Endothelial cell of umbilical vein (primary cell): ENCODE data around the gene TARBP2. TPM values are rescaled to one million over a fixed set of nuclear protein-coding genes. Genes with fewer than 3 reads are reported as not detected.
A peak's percentile ranks its signal among the peaks of the same experiment; 100 is the strongest.
"Not testable (repeated sequence)": the region's sequence is repeated elsewhere in the genome, so short reads cannot be mapped to it uniquely, and the experiment has no call there.

ENCODE experiments used
- BruUV-seq: library from RNA; stranded (reverse); fragments of 400-500 nt; replicated peaks from 2 replicates; lab custom pipeline; 2021; lab: Mats Ljungman, UMichigan
- CTCF ChIA-PET: fragments of 300-600, 350-600 bp; sonication (Branson Sonifier 250); formaldehyde crosslinking; loops from one replicate; lab custom pipeline; 2021; ENCODE audit warnings: antibody characterized with exemption, inconsistent platforms; lab: Charles Lee
- POLR2A ChIA-PET: fragments of 300-600, 350-600 bp; sonication (Branson Sonifier 250); formaldehyde crosslinking; loops from one replicate; lab custom pipeline; 2021; ENCODE audit warnings: antibody characterized with exemption, inconsistent platforms; lab: Charles Lee
- DNase-seq: peaks from one replicate; pipeline ENCODE4 v3.0.0-alpha.2; 2011; ENCODE audit warnings: low read depth, low spot score
- FAIRE-seq: peaks from 2 replicates; lab custom pipeline; 2011; peaks lifted over from hg19 to GRCh38; lab: Jason Lieb, UNC
- H2AFZ ChIP-seq: 2 replicates; pipeline ENCODE4 v1.6.0; 2012; ENCODE audit warnings: low read depth, low read length, control low read depth, inconsistent platforms
- H3K27ac ChIP-seq: 2 replicates; pipeline ENCODE4 v1.5.1; 2011; ENCODE audit warnings: low read depth, mild to moderate bottlenecking, control low read depth, low read length, moderate library complexity; ENCODE audit not compliant: insufficient read depth
- H3K27me3 ChIP-seq, 2 experiments: 2 replicates each; pipeline versions ENCODE4 v1.6.0 to v1.6.1; 2011; ENCODE audit warnings: low read length in 2 of 2, mixed read lengths in 1 of 2; ENCODE audit not compliant: control insufficient read depth in 2 of 2, insufficient read depth in 2 of 2
- H3K36me3 ChIP-seq, 2 experiments: 2 replicates in 1 of 2; 3 replicates in 1 of 2; pipeline ENCODE4 v1.5.1; 2011; ENCODE audit warnings: low read length in 2 of 2, mild to moderate bottlenecking in 1 of 2, moderate library complexity in 1 of 2; ENCODE audit not compliant: control insufficient read depth in 2 of 2, insufficient read depth in 2 of 2; ENCODE audit errors: extremely low read depth in 1 of 2
- H3K4me1 ChIP-seq: 3 replicates; pipeline ENCODE4 v1.5.1; 2011; ENCODE audit warnings: mild to moderate bottlenecking, low read length; ENCODE audit not compliant: control insufficient read depth, insufficient read depth; ENCODE audit errors: extremely low read depth
- H3K4me2 ChIP-seq: 2 replicates; pipeline ENCODE4 v1.6.1; 2011; ENCODE audit warnings: low read length, control low read depth, mixed read lengths; ENCODE audit not compliant: insufficient read depth
- H3K4me3 ChIP-seq, 3 experiments: fragments of 200-600 bp in 1 of 3; sonication (generic), shearing (Covaris generic) in 1 of 3; replicated peaks in 1 of 3; 2 replicates each; pipeline ENCODE4 v1.5.1; 2011 to 2016; ENCODE audit warnings: control low read depth in 3 of 3, low read length in 3 of 3, mild to moderate bottlenecking in 2 of 3, inconsistent platforms in 1 of 3, low read depth in 1 of 3, moderate library complexity in 1 of 3; ENCODE audit not compliant: insufficient read depth in 1 of 3
- H3K79me2 ChIP-seq: 2 replicates; pipeline ENCODE4 v1.6.0; 2012; ENCODE audit warnings: low read length, inconsistent platforms; ENCODE audit not compliant: control insufficient read depth, insufficient read depth
- H3K9ac ChIP-seq: replicated peaks from 2 replicates; pipeline ENCODE3; 2011; ENCODE audit warnings: low read length, control low read depth; ENCODE audit not compliant: insufficient read depth; ENCODE audit errors: extremely low read depth
- H3K9me1 ChIP-seq: replicated peaks from 3 replicates; pipeline ENCODE4 v1.6.0; 2011; ENCODE audit warnings: mild to moderate bottlenecking, low read length; ENCODE audit not compliant: control insufficient read depth, insufficient read depth; ENCODE audit errors: extremely low read depth
- H3K9me3 ChIP-seq: replicated peaks from 2 replicates; pipeline ENCODE4 v1.5.1; 2012; ENCODE audit warnings: low read length, inconsistent platforms; ENCODE audit not compliant: control insufficient read depth, insufficient read depth
- H4K20me1 ChIP-seq: replicated peaks from 2 replicates; pipeline ENCODE3; 2011; ENCODE audit warnings: mild to moderate bottlenecking, low read length; ENCODE audit not compliant: control insufficient read depth, insufficient read depth; ENCODE audit errors: extremely low read depth
- GATA2 ChIP-seq: IDR thresholded peaks from 2 replicates; pipeline ENCODE4 v1.7.0; 2011; ENCODE audit warnings: low read depth, mild to moderate bottlenecking, moderate library complexity, mixed read lengths, low read length; ENCODE audit not compliant: insufficient read length, insufficient read depth
- dilution Hi-C: fragments of 300-500 bp; cut with MboI; formaldehyde crosslinking; loops from one replicate; pipeline ENCODE4 v1.15.0; 2019; ENCODE audit warnings: low sequenced_read_pairs; ENCODE audit not compliant: extremely low pct_ligation_motif_present
- intact Hi-C: fragments of 100-400 bp; cut with micrococcal nuclease; formaldehyde crosslinking; loops from one replicate; pipeline ENCODE4 v1.10.0; 2022
- polyA plus RNA-seq, 4 experiments: library from polyadenylated mRNA; depleted of rRNA in 3 of 4; stranded (reverse) in 3 of 4; unstranded in 1 of 4; fragments of >200 nt; gene quantifications; 2 replicates each; pipeline versions ENCODE4 v1.2.1 to v1.2.3, GENCODE V29; 2011 to 2012; ENCODE audit warnings: missing spikeins in 1 of 4
- total RNA-seq: library from RNA; stranded (reverse); gene quantifications from 2 replicates; pipeline ENCODE4 v1.2.3, GENCODE V29; 2021
- TF ChIP-seq, protein P1 (sequence below), 2 donors: IDR thresholded peaks; 1 replicate in 1 of 2; 2 replicates in 1 of 2; pipeline ENCODE4 v1.5.1; 2011; ENCODE audit warnings: low read length in 2 of 2, mild to moderate bottlenecking in 2 of 2, moderate library complexity in 2 of 2, control low read depth in 1 of 2, inconsistent platforms in 1 of 2, low read depth in 1 of 2; ENCODE audit not compliant: insufficient read depth in 1 of 2; ENCODE audit errors: extremely low read depth in 1 of 2

The TARBP2 gene
- total and polyA plus RNA-seq, 2 donors (not counting 3 experiments of a cell fraction or from before 2014, with no cell fraction given) = 57.2 to 82.8 TPM

DNA sequence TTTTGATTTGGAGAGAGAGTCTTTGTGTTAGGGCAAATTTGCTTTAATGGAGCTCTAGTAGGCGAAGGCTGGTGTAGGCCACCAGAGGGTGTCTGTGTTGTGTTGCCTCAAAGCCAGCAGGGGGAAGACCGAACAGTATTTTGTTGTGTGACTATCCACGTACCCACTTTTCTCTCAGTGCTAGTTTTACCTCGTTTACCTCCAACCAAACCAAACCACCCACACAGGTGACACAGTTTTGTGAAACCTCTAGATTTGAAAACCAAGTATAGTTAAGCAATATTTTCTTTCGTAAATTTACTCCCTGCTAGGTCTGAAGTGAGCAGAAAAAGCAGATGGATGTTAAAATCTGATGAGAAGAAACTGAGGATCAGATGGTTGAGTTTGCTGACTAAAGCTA, 42.5 kb downstream of the TARBP2 start:
- peak; percentile 78 for DNase-seq
- intact Hi-C loops (loop anchor here (1.0 to 2.0 kb wide), 5 partner anchors 18 to 203 kb away; partner anchors contain the start of genes ATF7 and ATP5MC2), dilution Hi-C loops (no loop called here)
- Histone ChIP-seq H2AFZ (peak overlapping the region; percentile 13), H3K4me3 (no peak overlapping the region), H3K9me3 (no peaks in the 10 kb centered on the region), H3K4me1 (peaks cover 8% of the 10 kb centered on the region), H3K27ac (peak overlapping the region; percentile 43), H3K9me1 (no peaks in the 10 kb centered on the region), H3K4me2 (no peak overlapping the region), H3K36me3 (peaks cover 9 to 12% of the 10 kb centered on the region in 2 experiments), H4K20me1 (no peaks in the 10 kb centered on the region), H3K9ac (peak overlapping the region; percentile 28), H3K27me3 (no peaks in the 10 kb centered on the region), H3K79me2 (no peaks in the 10 kb centered on the region)
- BruUV-seq = no TSS peak
- POLR2A ChIA-PET = interaction anchor here (1.3 kb wide), 1 partner anchor 132 kb away, joined by 3 read pairs; the partner anchor contains the start of gene ATP5MC2
- TF ChIP-seq, protein P1, sequence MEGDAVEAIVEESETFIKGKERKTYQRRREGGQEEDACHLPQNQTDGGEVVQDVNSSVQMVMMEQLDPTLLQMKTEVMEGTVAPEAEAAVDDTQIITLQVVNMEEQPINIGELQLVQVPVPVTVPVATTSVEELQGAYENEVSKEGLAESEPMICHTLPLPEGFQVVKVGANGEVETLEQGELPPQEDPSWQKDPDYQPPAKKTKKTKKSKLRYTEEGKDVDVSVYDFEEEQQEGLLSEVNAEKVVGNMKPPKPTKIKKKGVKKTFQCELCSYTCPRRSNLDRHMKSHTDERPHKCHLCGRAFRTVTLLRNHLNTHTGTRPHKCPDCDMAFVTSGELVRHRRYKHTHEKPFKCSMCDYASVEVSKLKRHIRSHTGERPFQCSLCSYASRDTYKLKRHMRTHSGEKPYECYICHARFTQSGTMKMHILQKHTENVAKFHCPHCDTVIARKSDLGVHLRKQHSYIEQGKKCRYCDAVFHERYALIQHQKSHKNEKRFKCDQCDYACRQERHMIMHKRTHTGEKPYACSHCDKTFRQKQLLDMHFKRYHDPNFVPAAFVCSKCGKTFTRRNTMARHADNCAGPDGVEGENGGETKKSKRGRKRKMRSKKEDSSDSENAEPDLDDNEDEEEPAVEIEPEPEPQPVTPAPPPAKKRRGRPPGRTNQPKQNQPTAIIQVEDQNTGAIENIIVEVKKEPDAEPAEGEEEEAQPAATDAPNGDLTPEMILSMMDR (IDR thresholded peaks at IDR 0.05; ENCODE audit: extremely low read depth in 1 of 2, insufficient read depth in 1 of 2, low read depth in 1 of 2, low read length in 2 of 2) = peak; percentile 79 to 91
- no peak for TF ChIP-seq GATA2
- FAIRE-seq = no peak
- CTCF ChIA-PET = interaction anchor here (0.6 to 6.3 kb wide), 49 partner anchors 9 to 202 kb away, joined by 3 to 213 read pairs (median 7); partner anchors contain the start of genes ATF7 and ATP5MC2

DNA sequence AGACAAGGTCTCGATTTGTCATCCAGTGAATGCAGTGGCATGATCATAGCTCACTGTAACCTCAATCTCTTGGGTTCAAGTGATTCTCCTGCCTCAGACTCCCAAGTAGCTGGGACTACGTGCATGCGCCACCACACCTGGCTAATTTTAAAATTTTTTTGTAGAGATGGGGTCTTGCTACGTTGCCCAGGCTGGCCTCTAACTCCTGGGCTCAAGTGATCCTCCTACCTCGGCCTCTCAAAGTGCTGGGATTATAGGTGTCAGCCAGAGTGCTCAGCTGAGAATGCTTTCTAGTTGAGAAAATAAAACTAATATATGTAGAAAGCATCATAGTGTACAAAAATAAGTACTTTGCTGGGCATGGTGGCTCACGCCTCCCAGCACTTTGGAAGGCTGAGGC, 47.3 kb downstream of the TARBP2 start:
- H3K9me1 ChIP-seq, H3K27ac ChIP-seq, H3K4me2 ChIP-seq, dilution Hi-C loops, H3K27me3 ChIP-seq, H3K9me3 ChIP-seq, H2AFZ ChIP-seq, BruUV-seq, H3K4me3 ChIP-seq, H4K20me1 ChIP-seq, H3K4me1 ChIP-seq, DNase-seq, FAIRE-seq, intact Hi-C loops, H3K9ac ChIP-seq, H3K79me2 ChIP-seq: not testable (repeated sequence)
- peaks cover 12% of the 10 kb centered on the region in 2 experiments for H3K36me3 ChIP-seq
- ChIA-PET POLR2A (interaction anchor here (1.1 kb wide), 1 partner anchor 69 kb away, joined by 6 read pairs; no protein-coding TSS in a partner anchor), CTCF (interaction anchor here (0.7 to 1.0 kb wide), 3 partner anchors 24 to 129 kb away, joined by 3 to 4 read pairs (median 4); partner anchors contain the start of gene ATP5MC2)

DNA sequence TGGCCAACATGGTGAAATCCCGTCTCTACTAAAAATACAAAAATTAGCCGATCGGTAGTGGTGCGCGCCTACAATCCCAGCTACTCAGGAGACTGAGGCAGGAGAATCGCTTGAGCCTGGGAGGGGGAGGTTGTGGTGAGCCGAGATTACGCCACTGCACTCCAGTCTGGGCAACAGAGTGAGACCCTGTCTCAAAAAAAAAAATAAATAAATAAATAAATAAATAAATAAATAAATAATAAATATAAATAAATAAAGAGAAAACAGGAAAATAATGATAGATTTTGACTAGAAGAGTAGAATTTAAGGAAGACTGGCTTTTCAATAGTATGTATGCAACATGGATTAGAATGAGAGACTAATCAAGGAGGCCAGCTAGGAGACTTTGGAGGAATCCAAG, 49.0 kb downstream of the TARBP2 start:
- CTCF ChIA-PET = interaction anchor here (1.6 to 2.2 kb wide), 2 partner anchors 11 to 126 kb away, joined by 4 to 12 read pairs; partner anchors contain the start of gene ATP5MC2
- H3K4me2 ChIP-seq, H3K9me3 ChIP-seq, H2AFZ ChIP-seq, FAIRE-seq, H3K27ac ChIP-seq, H3K9ac ChIP-seq, DNase-seq, H4K20me1 ChIP-seq, H3K4me1 ChIP-seq, BruUV-seq, POLR2A ChIA-PET, H3K4me3 ChIP-seq, dilution Hi-C loops, H3K79me2 ChIP-seq, H3K27me3 ChIP-seq, intact Hi-C loops, H3K9me1 ChIP-seq: not testable (repeated sequence)
- H3K36me3 ChIP-seq = peaks cover 12% of the 10 kb centered on the region in 2 experiments
